Hematopoietic multipotent progenitor cell treated with erythropoietin and hydrocortisone succinate and interleukin-3 and kit ligand, for 17 days (in vitro differentiated cells): ENCODE measurements around the gene CDC42EP2.

ENCODE experiments used
- DNase-seq: peaks from one replicate; pipeline ENCODE4 v3.0.0-alpha.2; 2015; ENCODE audit warnings: low spot score

CDC42EP2 gene

DNA sequence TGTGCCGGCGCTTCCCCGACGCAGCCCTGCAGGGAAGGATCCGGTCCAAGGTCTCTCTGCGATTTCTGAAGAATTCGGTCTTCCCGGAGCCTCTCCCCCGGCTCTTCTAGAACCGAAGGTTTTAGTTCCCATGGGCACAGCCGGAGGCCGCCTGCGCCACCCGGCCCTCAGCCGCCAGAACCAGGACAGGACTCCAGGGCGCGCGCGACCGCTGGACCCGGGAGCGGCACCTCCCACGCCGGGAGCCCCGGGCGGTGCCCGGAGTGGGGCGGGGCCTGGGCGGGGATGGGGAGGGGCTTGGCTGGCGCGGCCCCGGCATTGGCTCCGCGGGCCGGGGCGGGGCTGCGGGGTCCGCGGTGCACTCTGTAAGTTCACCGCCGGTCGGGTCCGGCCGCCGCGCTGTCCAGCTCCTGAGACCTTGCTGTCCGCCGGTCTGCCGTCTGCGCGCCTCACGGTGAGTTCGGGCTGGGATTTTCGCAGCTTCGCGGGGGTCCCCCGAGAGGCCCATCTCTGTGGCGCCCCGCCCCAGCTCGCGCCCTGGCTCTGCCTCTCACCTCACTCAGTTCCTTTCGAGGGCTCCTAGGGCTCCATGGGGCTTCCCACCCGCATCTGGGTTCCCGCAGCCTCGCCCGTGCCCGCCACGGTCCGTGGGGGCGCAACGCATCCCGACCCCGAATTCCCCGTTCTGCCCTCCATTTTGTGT is at the start of gene CDC42EP2:
Gene CDC42EP2, plus strand, starts transcription at position 366 of the 703 bp plus-strand sequence. CDS start 6,033 bp downstream, outside the sequence.
- peak; percentile 72 for DNase-seq

GRCh38 chr11:65266210-65266609 is 48.5 kb upstream of the CDC42EP2 start:
- DNase-seq, result peak; percentile 56

GRCh38 chr11:65274735-65275682 is 39.7 kb upstream of the CDC42EP2 start:
- DNase-seq, result peak; percentile 88

- no peak for DNase-seq
Measured at GRCh38 chr11:65275906-65276305, 38.8 kb upstream of the CDC42EP2 start.

DNA sequence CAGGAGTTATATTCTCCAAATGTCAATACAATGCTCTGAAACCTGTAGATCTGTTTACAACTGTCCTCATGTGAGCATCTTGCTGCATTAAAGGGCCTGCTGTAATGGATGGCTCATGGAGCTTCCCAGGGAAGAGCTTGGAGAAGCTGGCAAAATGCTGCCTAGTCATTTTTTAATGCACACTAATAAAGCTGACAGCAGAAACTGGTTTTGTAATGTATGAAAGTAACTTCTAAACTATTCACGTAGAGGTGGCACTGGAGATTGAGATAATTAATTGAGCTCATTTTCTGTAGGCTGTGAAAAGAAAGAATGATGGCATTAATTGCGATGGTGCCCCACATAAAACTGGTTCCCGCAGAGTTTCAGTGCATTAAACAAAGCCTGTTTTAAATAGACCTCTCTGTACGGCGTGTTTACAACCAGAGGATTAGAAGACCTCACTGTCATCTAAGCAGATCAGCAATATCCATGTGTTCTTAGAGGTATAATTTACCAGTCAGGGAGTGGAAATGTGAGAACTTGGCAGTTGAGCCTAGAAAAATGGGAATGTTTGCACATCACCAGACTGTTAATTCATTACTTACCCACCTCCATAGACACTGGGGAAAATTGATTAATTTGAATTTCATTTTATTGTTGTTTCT is 36.9 kb upstream of the CDC42EP2 start:
- DNase-seq, result no peak

DNA sequence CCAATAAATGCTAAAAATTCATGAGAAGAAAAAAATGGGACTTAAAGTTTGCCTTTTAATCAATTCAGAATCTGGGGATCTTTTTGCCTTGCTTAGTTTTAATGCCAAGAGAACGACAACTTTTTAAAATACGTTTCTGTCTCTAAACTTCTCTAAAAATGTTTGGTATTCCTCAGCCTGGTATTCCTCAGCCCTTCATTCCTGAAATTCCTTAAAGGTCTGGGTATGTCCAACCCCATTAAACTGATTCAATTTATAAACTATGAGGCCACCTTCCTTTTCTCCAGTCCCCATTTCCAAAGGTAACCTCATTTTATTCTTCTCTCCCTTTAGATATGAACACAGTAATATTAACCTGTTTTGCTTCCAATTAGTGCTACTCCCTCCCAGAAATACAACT is 36.3 kb upstream of the CDC42EP2 start:
- no peak for DNase-seq

DNA sequence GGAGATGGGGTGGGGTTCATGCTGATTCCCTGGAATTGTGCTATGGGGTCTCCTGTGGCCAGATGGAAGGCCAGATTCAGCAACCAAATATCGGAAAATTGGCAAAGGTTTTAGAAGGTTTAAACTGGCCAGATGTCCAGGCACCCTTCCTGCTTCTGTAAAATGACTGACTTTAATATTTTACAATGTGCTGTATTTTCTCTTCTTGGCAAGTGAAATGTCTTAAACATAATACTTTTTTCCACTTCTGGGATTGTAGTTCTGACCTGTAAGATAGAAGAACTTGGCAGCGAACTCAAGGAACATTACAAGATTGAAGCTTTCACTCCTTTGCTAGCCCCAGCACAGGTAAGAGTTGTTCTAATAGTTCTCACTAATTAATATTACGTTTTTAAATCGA is 35.4 kb upstream of the CDC42EP2 start:
- DNase-seq, result no peak

GRCh38 chr11:65279741-65280440 is 34.8 kb upstream of the CDC42EP2 start:
- no peak for DNase-seq

DNA sequence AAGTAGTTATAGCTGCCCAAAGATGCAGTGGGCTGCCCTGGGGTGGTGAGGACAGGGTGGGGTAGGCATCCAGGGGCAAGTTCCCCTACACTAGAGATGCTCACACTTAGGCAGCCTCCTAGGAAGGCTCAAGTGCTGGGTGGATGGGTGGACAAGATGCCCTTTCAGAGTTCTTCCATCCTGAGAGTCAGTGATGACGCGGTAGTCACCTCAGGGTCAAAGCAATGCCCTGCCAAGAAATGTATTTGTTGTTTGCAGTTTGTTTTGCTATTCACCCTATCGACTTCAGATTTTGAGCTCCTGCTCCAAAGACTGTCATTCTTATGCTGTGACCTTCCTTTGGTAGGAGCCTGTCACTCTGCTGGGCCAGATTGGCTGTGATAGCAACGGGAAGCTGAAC is 34.0 kb upstream of the CDC42EP2 start:
- DNase-seq, result no peak

DNA sequence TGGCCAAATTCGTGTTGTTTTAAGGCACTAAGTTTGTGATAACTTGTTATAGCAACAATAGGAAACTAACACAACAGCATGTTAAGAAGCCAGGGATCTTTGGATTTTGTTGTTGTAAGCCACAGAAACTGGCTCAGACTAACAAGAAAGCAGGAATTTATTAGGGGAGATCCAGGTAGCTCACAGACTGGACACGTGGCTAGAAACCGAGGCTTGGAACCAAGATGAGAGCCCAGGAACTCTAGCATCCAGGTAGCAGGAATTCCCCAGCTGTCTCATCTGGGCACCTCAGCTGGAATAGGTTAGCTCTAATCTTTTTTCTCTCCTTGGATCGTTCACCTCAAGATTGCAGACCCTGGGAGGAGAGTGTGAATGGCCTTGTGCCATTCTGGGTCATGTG is 28.0 kb upstream of the CDC42EP2 start:
- no peak for DNase-seq

DNA sequence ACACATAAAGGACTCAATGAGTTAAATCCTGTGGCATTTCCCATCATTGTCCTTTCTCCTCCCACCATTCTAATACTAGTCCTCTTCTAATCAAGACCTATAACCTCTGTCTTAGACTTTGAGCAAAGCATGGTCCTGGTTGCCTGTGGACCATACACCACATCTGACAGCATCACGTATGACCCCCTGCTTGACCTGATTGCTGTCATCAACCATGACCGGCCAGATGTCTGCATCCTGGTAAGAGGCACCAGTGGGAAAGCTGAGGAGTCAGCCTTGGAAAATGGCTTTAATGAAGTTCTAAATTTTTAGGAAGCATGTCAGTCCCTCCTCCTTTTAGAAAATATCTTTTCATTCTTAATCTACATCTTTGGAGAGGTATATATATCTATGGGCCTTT is 27.1 kb upstream of the CDC42EP2 start:
- no peak for DNase-seq

- DNase-seq, result no peak
Measured at GRCh38 chr11:65288706-65289536, 25.7 kb upstream of the CDC42EP2 start.

DNA sequence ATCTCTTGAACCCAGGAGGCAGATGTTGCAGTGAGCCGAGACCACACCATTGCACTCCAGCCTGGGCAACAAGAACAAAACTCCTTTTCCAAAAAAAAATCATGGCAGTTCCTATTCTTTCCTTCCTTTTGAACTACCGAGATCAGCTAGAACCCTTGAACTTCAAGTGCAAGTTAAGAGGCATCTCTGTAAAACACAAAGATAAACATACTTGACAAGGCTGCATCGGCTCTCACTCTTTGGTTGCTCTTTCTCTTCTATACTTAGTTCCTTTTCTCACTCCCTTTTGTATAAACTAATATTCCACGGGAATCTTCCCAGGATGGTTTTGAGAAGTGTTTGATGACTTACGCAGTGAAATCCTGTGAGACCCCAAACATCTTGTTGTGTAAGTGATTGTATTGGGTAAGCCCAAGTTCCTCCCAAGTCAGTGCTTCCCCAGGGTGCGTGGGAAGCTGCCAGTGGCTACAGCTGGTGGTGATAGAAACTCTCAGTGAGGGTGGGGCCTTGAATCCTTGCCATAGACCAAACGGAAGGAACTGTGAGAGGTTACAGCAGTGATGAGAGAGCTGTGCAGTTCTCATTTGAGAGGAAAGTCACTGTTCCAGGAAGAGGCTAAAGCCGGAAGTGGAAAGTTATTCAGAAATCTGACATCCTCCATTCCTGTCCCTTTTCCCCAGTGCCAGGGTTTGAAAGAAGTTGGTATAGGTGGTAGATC is 24.1 kb upstream of the CDC42EP2 start:
- DNase-seq, result peak; percentile 39

GRCh38 chr11:65291613-65292012 is 23.1 kb upstream of the CDC42EP2 start:
- no peak for DNase-seq

GRCh38 chr11:65292890-65293289 is 21.8 kb upstream of the CDC42EP2 start:
- no peak for DNase-seq

DNA sequence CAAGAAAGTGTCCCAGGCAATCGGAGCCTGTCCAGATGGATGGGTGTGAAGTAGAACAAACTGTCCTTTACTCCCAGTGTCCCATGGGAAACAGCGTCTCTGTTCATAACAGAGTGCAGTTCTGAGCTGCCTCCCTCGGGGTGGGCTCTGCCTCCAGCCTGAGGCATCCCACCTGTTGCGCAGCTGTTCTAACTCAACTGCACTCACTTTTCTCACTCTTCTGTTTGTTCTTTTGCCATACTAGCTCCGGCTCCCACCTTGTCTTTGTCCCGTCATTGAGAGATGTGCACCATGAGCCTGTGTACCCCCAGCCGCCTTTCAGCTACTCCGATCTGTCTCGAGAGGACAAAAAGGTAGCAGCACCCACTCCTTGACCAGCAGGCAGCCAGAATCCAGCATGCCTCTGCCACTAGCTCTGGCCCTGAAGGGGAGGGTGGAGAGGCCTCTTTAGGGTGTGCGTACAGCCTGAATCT is 20.7 kb upstream of the CDC42EP2 start:
- no peak for DNase-seq

- no peak for DNase-seq
Measured at GRCh38 chr11:65295001-65295400, 19.7 kb upstream of the CDC42EP2 start.

DNA sequence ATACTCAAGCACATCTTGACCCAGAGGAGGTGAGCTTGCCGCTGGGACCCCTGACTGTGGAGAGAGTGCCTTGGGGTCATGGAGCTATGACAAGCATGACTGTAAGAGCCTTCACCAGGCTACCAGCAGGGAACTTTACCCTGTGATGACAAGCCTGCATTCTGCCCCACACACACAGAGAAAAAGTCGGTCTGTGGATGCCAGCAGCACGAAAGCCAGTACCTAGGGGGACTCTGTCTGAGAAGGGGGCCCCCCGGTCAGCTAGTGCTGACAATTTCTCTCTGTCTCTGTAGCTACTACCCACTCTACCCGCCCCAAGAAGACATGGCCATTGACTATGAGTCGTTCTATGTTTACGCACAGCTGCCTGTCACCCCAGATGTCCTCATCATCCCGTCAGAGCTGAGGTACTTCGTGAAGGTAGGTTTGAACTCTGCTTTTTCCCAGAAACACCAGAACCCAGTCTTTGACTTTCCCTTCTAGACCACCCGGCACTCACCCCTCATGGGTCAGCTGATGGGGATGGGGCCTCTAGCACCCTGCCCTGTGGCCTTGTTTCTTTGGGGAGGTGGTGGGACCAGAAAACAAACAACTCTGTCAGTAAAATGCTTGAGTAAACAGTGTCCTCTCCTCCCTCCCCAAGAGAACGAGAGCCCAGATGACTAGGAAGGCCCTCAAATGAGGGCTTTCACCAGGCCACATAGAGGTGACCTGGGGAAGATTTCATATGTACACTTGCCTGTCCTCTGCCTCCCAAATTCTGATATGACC is 18.9 kb upstream of the CDC42EP2 start:
- DNase-seq, result no peak

GRCh38 chr11:65297026-65297672 is 17.5 kb upstream of the CDC42EP2 start:
- DNase-seq, result no peak
